ENCODE data around the gene RIOK2. TPM values are rescaled to one million over a fixed set of nuclear protein-coding genes. Genes with fewer than 3 reads are reported as not detected.
"Not testable (repeated sequence)": the region's sequence is repeated elsewhere in the genome, so short reads cannot be mapped to it uniquely, and the experiment has no call there.

RIOK2 gene
- total RNA-seq, 1 experiment from 2014 or later, result 30.6 TPM

DNA sequence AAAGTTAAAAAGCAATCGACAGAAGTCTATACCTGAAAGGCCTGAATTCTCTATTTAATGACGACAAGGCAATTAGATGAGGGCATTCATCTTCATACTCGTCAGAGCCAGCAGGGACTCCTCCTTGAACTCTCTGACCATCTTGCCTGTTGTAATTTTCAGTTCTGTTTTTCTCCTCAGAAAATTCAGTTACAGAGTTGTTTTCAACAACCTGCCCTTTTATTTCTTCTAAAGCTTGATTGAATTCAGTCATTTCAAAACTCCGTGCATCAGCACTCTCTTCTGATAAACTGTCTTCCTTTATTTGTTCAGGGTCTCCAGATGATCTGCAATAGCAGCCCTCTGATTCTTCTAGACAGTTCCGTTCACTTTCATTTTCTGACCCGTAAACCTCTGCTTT is 15.6 kb downstream of the RIOK2 start:
- DNase-seq (ENCODE audit: low spot score), result no peak

DNA sequence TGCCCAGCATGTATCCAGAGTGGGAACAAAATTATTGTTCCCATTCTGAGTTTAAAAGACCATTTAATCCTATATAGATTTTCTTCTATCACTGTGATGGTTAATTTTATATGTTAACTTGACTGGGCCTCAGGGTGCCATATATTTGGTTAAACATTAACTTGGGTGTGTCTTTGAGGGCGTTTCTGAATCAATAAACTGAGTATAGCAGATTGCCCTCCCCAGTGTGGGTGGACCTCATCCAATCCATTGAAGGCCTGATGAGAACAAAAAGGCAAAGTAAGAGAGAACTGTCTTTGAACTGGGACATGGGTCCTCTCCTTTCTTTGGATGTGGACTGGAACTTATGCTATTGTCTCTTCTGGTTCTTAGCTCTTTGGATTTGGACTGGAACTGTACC is 17.3 kb downstream of the RIOK2 start:
- no peak for DNase-seq (ENCODE audit: low spot score)

DNA sequence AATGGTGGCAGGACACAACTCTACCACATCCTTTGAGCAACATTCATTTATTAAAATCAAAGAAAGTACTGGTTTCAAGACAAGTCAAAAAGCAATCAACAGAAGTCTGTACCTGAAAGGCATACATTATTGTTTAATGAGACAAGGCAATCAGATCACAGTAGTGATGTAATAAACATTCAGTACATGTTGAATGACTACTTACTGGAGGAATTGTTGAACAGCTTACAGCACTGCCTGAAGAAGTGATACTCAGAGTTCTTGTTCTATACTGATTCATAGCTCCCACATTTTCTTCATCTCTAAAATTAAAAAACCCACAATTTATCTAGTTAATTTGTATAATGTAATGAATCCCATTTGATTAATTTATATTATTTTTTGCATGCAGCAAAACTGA is 18.2 kb downstream of the RIOK2 start:
- no peak for DNase-seq (ENCODE audit: low spot score)

DNA sequence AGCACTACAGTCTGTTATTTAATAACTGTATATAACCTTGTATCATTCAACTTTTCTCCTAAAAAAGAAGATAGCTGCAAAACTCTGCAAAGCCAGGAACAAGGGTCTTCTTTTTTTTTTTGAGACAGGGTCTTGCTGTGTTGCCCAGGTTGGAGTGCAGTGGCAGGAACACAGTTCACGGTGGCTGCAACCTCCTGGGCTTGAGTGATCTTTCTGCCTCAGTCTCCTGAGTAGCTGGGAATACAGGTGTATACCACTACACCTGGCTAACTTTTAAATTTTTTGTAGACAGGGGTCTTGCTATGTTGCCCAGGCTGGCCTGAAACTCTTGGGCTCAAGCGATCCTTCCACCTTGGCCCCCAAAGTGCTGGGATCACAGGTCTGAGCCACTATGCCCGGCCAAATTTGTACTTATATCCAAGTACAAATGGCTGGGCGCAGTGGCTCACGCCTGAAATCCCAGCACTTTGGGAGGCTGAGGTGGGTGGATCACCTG is 19.2 kb downstream of the RIOK2 start:
- no peak for DNase-seq (ENCODE audit: low spot score)

DNA sequence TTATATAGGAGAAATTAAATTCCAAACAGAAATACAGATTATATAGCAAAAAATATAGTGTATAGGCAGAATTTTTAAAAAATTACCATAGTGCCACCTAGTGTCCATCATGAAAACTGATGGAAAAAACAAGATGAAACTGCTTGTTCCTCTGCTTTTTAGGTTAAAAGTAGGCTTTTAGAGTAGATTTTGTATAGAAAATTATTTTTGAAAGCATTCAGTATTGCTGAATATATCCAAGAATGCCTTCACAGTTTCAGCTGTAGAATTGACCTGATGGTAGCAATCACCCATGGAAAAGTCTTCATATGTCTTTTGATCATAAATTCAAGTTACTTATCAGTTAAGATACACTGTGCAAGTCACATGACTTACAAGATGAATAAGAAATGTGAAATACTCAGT is 19.7 kb downstream of the RIOK2 start:
- no peak for DNase-seq (ENCODE audit: low spot score)

DNA sequence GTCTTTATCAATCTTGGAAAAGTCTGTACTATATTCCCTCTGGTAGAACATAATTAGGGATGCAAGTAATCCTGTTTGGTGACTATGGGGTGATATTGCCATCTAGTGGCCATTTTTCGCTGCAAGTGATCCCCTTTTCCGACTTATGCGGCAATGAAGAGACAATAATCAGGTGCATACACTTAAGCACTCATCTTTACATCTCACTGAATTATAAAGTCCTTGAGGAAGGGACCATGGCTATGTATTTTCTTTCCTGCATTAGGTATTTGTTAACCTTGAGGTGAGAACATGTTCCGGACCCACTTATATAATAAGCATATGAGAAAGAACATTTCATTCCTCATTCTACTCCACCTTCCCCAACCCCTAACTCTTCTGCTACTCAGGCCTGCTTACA is 21.0 kb downstream of the RIOK2 start:
- peak; percentile 74 for DNase-seq (ENCODE audit: low spot score)

DNA sequence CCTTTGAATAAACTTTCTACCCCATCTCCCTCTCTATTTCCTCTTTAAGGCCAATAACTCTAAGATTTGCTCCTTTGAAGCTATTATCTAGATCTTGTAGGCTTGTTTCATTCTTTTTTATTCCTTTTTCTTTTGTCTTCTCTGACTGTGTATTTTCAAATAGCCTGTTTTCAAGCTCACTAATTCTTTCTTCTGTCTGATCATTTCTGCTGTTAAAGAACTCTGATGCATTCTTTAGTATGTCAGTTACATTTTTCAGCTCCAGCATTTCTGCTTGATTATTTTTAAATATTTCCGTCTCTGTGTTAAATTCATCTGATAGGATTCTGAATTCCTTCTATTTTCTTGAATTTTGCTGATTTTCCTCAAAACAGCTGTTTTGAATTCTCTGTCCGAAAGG is 25.4 kb downstream of the RIOK2 start:
- DNase-seq (ENCODE audit: low spot score), result no peak

DNA sequence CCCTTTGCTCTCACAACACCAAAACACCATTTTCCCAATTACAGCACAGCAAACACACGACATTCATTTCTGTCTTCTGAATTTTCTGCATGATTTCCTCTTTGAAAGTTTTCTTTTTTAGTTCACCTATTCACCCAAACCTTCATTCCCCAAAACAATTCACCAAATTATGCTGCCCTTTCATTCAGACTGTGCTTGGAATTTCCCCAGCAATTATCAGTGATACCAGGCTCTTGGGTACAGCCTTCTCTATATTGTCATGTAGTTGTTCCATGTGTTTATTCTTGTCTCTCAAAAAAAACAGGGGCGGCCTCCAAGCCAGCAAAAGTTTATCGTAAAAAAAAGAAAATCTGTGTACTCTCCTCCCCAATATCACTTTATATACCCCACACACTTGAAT is 31.7 kb downstream of the RIOK2 start:
- no peak for DNase-seq (ENCODE audit: low spot score)

DNA sequence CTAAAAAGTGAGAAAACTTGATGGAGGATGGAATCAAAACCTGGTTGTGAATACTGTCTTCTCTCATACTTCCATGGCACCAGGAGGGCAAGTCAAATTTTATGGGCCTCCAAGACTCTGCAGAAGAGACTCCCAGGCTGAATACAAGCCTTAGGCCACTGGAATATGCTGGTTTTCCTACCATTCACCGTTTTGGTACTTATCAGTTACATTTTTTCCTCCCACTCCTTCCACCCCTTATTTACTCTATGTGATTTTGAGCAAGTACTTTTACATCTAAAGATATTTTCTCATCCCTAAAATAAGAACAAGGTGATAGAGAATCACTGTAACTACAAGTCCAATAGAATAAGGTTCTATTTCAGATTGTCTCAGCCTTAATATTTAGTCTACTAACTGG is 32.6 kb downstream of the RIOK2 start:
- DNase-seq (ENCODE audit: low spot score), result no peak

DNA sequence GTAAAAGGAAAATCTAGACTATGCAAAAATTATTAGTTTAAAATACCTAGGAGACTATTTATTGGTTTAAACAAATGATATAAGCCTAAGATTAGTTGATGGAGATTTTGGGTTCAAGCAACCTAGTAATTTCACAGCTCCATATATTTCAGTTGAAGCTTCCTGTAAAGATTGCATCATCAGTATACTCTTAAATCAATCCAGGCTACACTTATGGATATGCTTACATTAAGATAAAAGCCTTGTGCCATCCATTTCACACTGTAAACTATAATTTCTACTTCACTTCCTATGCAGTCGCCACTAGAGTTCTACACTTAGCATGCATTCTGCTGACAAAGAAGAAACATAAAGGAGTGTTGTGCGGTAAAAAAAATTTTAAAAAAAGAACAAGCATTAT is 33.3 kb downstream of the RIOK2 start:
- DNase-seq (ENCODE audit: low spot score), result no peak

DNA sequence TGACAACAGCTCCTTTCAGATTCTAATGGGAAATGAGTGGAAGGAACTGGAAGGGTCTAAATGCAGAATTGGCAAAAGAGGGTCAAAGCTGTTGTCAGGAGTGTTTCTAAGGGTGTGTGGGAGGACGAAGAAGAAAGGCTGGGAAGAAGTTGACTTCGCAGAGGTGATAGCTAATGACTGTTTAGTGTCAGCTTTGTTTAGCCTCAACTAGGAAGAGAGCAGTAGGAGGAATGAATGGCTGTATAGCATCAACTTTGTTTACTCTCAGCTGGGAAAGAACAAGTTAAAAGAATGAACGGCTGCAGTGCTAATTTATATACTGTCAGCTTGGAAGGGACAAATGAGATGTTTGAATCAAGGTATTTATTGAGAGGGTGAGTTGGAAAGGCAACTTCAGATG is 34.8 kb downstream of the RIOK2 start:
- no peak for DNase-seq (ENCODE audit: low spot score)

DNA sequence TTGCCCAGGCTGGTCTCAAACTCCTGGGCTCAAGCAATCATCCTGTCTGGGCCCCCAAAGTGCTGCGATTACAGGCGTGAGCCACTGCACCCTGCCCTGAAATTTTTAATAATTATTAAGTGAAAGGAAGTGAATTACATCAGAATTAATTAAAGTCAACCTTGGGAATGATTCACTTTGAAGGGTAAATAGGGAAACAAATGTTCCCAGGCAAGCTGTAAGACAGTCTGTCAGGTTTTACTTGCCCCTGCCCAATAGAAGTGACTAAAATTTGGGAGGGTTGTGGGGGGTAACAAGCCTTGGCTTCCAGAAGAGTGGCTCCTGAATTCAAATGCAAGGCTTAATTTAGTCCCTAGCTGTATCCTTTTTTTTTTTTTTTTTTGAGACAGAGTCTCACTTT is 39.3 kb downstream of the RIOK2 start:
- DNase-seq (ENCODE audit: low spot score), result no peak

DNA sequence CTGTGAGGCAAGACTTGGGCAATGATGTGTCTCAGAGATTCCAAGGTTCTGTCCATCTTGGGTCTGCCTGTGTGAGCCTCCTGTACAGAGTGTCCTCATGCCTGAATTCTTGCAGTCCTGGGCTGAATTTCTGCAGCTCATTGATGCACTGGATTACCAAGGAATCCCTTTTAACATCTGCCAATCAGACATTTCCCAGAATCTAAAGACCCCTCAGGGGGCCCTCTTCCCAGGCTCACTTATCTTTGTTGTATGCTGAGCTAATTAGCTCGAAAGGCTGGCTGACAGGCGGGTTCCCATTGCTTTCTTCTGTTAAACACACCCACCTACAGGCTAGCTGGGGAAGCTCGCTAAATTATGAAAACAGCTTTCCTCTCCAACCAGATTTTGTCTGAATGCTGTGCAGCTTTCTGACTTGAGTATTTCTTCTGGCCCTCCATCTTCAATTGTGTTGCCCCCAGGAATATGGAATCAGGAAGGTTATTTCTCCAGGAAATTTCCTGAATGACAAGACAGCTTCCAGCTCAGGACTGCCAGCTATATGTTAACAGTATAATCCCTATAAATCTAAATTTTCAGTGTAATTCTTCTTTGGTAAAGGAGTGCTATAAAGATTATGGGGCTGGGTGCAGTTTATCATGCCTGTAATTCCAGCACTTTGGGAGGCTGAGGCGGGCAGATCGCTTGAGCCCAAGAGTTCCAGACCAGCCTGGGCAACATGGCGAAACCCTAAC is 40.4 kb downstream of the RIOK2 start, which contains the start of gene LIX1:
TSS of gene LIX1 (minus strand) at position 91 of the 734 bp plus-strand sequence. CDS start at position 56, 35 bp downstream.
- DNase-seq (ENCODE audit: low spot score), result peak; percentile 41

DNA sequence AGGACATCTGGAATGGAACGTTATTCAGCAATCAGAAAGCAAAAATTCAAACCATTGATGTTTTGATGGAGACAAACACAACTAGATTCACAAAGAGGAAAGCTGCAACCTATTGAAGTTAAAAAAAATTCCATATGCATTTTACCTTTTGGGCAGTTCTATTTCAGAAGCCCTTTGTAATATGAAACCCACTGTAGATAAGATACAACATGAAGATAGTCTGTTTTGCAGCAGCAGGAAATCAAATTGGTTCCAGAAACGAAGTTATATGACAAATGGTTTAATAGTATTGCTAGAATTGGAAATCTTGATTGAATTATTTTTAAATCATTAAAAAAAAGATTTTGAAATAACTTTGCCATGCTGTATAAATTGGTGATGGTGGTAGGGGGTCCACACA is 41.5 kb downstream of the RIOK2 start:
- DNase-seq (ENCODE audit: low spot score), result no peak

DNA sequence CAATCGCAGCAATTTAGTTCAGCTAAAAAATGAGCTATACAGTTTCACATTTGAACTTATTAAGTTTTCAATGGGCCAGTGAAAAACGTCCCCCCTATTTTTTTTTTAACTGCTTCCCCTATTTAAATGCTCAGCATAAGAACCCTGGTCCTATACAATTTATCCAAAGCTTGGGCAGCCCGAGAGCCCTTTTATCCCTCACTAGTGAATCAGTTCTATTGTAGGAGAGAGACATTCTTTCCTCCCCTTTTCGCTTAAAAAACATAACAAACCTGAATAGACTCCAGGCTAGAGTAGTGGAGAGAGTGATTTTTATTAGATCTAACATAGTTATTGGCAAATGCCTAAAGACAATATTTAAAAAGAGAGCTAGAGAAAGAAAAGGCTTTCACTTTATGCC is 42.0 kb downstream of the RIOK2 start:
- DNase-seq (ENCODE audit: low spot score), result no peak

DNA sequence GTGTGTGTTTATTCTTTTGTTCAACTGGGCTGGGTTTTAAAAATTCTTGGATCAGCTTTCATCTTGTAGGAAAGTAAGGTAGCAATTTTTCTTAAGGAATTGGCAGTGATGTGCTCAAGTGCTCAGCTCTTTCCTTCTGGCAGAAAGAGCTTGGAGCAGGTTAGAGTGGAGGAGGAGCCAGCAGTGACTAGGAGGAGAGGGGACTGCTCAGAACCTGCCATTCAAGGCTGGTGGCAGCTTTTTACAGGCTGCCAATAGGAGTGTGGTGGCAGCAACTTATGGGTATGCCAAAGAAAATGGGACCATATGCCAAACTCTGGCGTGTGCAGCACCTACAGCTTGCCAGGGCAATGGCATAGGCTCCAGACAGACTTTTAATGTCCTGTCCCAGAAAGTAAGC is 42.8 kb downstream of the RIOK2 start:
- not testable (repeated sequence) for DNase-seq (ENCODE audit: low spot score)

DNA sequence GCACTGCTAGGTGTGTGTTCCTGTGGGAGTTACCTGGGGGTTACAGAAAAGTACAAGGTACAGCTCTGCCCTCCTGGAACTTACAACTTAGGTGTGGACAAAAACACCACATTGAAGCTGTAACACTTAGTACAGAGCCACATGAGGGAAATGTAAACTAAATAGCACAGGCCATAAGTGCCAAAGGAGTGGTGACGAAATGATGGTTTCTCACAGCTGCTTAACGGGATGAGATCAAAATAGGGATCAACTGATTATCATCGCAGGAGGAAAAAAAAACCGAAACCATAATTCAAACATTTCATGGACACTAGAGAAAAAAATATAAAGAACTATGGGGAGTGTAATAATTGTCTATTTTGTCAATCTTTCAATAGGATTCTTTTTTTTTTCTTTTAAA is 46.6 kb downstream of the RIOK2 start:
- no peak for DNase-seq (ENCODE audit: low spot score)

DNA sequence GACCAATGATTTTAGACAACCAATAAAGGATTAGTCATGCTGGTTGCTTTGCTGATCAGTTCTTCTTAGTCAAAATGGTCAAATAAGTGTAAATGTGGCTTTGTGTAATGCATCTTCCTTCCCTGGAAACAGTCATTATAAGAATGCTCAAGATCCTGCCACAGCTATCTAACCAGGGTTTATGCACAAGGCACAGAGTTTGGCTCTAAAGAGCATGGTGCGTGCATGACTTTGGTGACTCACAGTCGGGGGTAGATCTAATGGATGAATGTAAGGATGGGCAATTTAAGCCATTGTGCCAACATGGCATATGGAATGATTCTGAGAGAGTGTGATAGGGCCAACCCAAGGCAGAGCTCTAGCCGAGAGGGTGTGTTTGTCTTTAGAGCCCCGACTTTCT is 47.2 kb downstream of the RIOK2 start:
- no peak for DNase-seq (ENCODE audit: low spot score)

DNA sequence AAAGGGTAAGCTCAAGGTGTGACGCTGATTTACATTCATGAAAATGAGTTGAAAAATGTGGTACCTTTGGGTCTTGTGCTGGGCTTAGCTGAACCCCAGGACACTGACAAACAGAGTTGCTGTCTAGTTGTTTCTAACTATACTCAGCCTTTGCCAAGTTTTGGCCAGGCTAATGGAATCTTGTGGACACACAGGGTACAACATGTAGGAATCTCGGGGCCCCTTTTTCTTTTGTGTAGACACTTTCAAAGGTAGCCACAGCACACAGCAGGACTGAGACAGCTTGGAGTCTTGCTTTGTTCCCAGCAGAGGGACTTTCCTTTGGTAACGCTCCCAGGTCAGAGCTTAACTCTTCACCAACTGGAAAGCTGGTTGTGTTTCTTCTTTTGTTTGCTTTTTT is 48.4 kb downstream of the RIOK2 start:
- no peak for DNase-seq (ENCODE audit: low spot score)

DNA sequence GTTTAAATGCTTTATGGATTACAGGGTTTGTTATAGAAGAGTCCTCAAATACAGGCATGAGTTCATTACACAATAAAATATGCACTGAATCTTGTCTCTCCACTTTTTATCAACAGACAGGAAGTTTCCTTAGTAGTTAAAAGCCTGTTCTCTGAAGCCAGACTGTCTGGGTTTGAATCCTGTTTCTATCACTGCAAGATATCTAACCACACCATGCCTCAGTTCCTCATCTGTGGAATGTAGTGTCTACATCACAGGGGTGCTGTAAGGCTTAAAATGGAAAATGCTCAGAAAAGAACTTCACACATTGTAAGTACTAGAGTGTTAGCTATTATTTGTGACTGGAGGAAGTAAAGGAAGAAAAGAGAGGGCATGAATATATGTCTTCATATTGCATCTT is 49.9 kb downstream of the RIOK2 start:
- DNase-seq (ENCODE audit: low spot score), result no peak

DNA sequence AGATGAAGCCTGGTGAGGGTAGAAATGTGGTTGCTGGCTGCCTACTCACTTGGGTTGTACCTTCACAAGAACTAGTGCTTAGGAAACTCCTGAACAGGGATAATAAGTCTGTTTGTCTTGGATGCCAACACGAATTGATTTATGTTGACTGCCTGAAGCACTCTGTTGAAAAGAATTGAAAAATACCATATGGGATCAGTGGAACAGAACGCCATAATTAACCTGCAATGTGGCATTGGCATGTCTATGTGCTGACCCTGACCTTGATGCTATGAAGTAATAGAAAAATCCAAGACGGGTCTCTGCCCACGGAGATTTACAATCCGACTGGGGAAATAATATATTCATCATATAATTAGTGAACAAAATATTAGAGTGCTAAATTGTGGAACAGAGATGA is 51.1 kb downstream of the RIOK2 start:
- DNase-seq (ENCODE audit: low spot score), result no peak

DNA sequence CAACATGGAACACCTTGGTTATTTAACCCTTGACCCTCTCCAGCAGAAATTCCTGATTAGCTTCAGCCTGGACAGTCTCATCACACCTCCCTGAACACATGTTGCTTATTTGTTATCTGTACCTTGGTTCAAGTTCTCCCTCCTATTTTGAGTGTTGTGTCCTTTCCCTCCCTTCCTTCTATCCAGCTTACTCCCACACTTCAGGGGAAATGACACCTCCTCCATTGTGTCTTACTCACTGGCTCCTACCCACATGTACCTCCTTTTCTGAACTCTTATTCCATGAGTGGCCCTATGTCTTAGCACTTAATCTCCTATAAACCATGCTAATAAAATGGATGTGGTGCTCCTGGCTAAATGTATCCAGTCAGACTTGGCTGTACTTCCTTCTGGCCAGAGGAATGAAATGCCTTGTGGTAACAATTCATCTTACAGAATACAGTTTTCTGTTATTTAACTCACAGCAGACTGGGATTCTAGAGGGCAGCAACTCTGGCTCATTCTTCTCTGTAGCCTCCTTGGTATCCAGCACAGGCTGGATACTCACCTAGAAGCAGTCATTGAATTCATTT is 51.8 kb downstream of the RIOK2 start:
- DNase-seq (ENCODE audit: low spot score), result no peak

DNA sequence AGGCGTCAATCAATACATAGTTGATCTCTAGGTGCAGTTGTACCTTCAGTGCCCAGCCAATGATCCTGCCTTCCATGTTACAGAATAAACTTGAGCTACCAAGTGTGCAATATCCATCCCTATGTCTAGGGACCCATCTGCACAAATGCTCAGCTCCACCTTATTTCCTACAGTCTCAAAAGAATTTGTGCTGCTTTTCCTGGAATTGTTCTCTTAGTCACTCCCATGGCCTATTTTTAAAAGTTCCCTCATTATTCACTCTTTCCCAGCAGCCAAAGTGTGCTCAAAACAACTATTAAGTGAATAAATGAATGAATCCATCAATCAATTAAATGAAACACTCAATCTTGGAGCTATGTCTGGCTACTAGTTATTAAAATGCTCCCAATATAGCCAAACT is 55.3 kb downstream of the RIOK2 start:
- no peak for DNase-seq (ENCODE audit: low spot score)

Measured in H4 (cell line).